LNCAP (cell line): ENCODE measurements around the gene SMAD9.

Experiments
- CTCF ChIP-seq: fragments of 450-650 bp; IDR thresholded peaks from 2 replicates; pipeline ENCODE4 v1.5.1; 2017; ENCODE audit warnings: mild to moderate bottlenecking

The SMAD9 gene

GRCh38 chr13:36945078-36945477 is 25.0 kb upstream of the SMAD9 start:
- no peak for TF ChIP-seq CTCF

GRCh38 chr13:36925603-36926002 is 5.6 kb upstream of the SMAD9 start:
- no peak for TF ChIP-seq CTCF

- no peak for TF ChIP-seq CTCF
Observed at GRCh38 chr13:36924001-36924400, 4.0 kb upstream of the SMAD9 start.

GRCh38 chr13:36921631-36922301 is 1.7 kb upstream of the SMAD9 start:
- no peak for TF ChIP-seq CTCF

- TF ChIP-seq CTCF: no peak
Observed at GRCh38 chr13:36920616-36921185, 663 bp upstream of the SMAD9 start.

- TF ChIP-seq CTCF: no peak
Observed at GRCh38 chr13:36919171-36919832, 736 bp downstream of the SMAD9 start.

- no peak for TF ChIP-seq CTCF
Observed at GRCh38 chr13:36918246-36919131, 1.5 kb downstream of the SMAD9 start.
